Adipocyte (in vitro differentiated cells): ENCODE measurements around the gene GCK.
"Not testable (repeated sequence)": the region's sequence is repeated elsewhere in the genome, so short reads cannot be mapped to it uniquely, and the experiment has no call there.

Experiments
- DNase-seq: peaks from one replicate; pipeline ENCODE4 v3.0.0-alpha.2; 2015; ENCODE audit warnings: low read depth
- H3K27me3 ChIP-seq: replicated peaks from 2 replicates; pipeline ENCODE4 v1.7.0; 2013; ENCODE audit warnings: mild to moderate bottlenecking, low read length, moderate library complexity; ENCODE audit not compliant: control insufficient read depth, insufficient read depth
- H3K36me3 ChIP-seq: 2 replicates; pipeline ENCODE4 v1.7.0; 2013; ENCODE audit warnings: low read length, mild to moderate bottlenecking, moderate library complexity; ENCODE audit not compliant: control insufficient read depth, insufficient read depth, severe bottlenecking
- H3K4me1 ChIP-seq: 2 replicates; pipeline ENCODE4 v1.7.0; 2013; ENCODE audit warnings: mild to moderate bottlenecking, low read length, moderate library complexity; ENCODE audit not compliant: control insufficient read depth, insufficient read depth
- H3K4me3 ChIP-seq: 2 replicates; pipeline ENCODE4 v1.7.0; 2013; ENCODE audit warnings: mild to moderate bottlenecking, low read length, moderate library complexity
- H3K9ac ChIP-seq: 2 replicates; pipeline ENCODE4 v1.7.0; 2013; ENCODE audit warnings: mild to moderate bottlenecking, low read length, moderate library complexity
- H3K9me3 ChIP-seq: 2 replicates; pipeline ENCODE4 v1.7.0; 2013; ENCODE audit warnings: mild to moderate bottlenecking, low read length, moderate library complexity; ENCODE audit not compliant: control insufficient read depth

GCK gene

DNA sequence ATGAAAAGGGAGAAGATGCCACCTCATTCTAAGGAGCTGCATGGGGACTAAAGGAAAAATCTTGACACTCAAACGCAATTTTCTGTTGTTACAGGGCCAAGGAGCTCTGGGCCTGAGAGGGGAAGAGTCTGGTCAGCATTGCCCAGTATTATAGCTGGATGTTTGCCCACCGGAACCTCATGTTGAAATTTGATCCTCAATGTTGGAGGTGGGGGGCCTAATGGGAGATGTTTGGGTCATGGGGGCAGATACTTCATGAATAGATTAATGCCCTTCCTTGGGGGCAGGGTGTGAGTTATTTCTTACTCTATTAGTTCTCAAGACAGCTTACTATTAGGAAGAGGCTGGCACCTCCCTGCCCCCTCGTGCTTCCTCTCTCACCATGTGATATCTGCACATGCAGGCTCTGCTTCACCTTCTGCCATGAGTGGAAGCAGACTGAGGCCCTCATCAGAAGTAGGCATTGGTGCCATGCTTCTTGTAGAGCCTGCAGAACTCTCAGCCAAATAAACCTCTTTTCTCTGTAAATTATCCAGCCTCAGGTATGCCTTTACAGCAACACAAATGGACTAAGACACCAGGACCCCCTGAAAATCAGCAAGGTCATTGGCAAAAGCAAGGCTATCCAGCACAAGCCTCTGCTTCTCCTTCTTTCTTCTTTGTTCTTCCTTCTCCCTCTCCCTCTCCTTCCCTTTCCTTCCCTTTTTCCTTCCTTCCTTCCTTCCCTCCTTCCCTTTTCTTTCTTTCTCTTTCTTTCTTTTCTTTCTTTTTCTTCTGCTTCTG, 15.1 kb downstream of the GCK start:
- H3K27me3 ChIP-seq: peaks cover 30% of the 10 kb centered on the region
- DNase-seq: no peak
- H3K4me3 ChIP-seq: no peak overlapping the region
- peaks cover 13% of the 10 kb centered on the region for H3K4me1 ChIP-seq
- H3K9me3 ChIP-seq: peaks cover 4% of the 10 kb centered on the region
- no peak overlapping the region for H3K9ac ChIP-seq
- H3K36me3 ChIP-seq: no peaks in the 10 kb centered on the region

DNA sequence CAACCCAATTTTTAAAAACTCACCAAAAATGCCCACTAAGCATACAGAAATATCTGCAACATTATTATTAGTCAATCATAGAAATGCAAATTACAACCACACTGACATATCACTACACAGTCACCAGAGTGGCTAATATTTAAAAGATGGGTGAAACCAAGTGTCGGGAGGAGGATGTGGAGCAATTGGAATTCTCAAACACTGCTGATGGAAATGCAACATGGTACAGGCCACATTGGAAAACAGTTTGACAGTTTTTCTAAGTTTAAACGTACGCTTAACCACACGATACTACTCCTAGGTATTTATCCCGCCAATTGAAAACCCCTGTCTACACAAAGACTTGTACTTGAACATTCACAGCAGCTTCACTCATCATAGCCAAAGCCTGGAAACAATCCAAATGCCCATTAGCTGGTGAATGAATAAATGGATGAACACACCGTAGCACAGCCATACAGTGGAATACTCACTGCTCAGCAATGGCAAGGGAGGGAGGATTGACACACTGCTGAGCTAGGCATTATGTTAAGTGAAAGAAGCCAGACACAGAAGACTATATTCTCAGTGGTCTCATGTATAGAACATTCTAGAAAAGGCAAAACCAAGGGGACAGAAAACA, 16.3 kb downstream of the GCK start:
- Histone ChIP-seq H3K4me3 (no peak overlapping the region), H3K9ac (no peak overlapping the region), H3K27me3 (peaks cover 30% of the 10 kb centered on the region), H3K36me3 (no peaks in the 10 kb centered on the region), H3K4me1 (peaks cover 9% of the 10 kb centered on the region), H3K9me3 (peaks cover 4% of the 10 kb centered on the region)
- no peak for DNase-seq

DNA sequence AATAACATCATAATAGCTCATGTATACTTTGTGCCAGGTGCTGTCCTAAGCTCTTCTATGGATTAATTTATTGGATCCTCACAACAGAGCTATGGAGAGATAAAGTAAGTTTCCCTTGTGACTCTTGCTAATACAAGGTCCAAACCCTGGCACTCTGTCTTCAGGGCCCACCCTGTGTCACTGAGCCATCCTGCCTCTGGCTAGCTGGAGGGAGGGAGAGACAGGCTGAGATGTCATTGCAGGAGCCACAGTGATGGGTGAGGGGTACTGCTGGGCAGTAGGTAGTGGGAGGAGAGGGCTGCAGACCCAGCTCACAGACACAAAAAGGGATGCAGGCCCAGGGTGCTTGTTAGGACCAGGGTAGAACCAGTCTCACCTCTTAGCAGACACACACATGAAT, 16.9 kb downstream of the GCK start:
- peaks cover 30% of the 10 kb centered on the region for H3K27me3 ChIP-seq
- peaks cover 4% of the 10 kb centered on the region for H3K9me3 ChIP-seq
- no peak overlapping the region for H3K4me3 ChIP-seq
- H3K9ac ChIP-seq: no peak overlapping the region
- H3K4me1 ChIP-seq: peaks cover 3% of the 10 kb centered on the region
- no peak for DNase-seq
- no peaks in the 10 kb centered on the region for H3K36me3 ChIP-seq

GRCh38 chr7:44171901-44172300, 17.3 kb downstream of the GCK start:
- peaks cover 29% of the 10 kb centered on the region for H3K27me3 ChIP-seq
- not testable (repeated sequence) for H3K9ac ChIP-seq, H3K4me3 ChIP-seq, H3K36me3 ChIP-seq, DNase-seq, H3K4me1 ChIP-seq, H3K9me3 ChIP-seq

- Histone ChIP-seq H3K27me3 (no peaks in the 10 kb centered on the region), H3K4me1 (peaks cover 11% of the 10 kb centered on the region), H3K4me3 (no peak overlapping the region), H3K36me3 (no peaks in the 10 kb centered on the region), H3K9ac (no peak overlapping the region), H3K9me3 (no peaks in the 10 kb centered on the region)
- no peak for DNase-seq
These were observed 21.3 kb downstream of the GCK start for GRCh38 chr7:44167920-44168319.

DNA sequence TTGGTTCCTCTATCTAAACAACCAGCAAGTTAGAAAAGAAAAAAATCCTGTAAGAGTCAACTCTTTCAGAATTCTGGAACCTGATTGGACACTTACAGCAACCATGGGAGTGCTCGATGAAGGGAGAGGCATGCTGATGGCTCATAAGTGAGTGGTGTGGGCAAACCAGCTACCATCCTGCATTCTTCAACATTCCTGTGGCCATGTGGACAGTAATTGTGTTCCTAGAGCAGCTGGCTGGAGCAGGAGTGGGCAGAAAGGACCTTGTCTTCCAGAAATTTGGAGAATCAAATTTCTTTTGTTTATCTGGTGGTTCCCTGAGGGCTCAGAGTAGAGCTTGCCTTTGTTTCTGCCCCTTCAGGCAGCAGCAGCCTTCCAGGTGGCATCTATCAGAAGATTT, 25.6 kb downstream of the GCK start:
- H3K4me3 ChIP-seq: no peak overlapping the region
- no peaks in the 10 kb centered on the region for H3K9me3 ChIP-seq
- H3K27me3 ChIP-seq: no peaks in the 10 kb centered on the region
- H3K4me1 ChIP-seq: peaks cover 24% of the 10 kb centered on the region
- H3K9ac ChIP-seq: no peak overlapping the region
- peak; percentile 91 for DNase-seq
- H3K36me3 ChIP-seq: no peaks in the 10 kb centered on the region

- Histone ChIP-seq H3K9me3 (no peaks in the 10 kb centered on the region), H3K9ac (no peak overlapping the region), H3K4me3 (no peak overlapping the region), H3K36me3 (no peaks in the 10 kb centered on the region), H3K27me3 (no peaks in the 10 kb centered on the region), H3K4me1 (peaks cover 24% of the 10 kb centered on the region)
- peak; percentile 31 for DNase-seq
These were observed 26.3 kb downstream of the GCK start for GRCh38 chr7:44162785-44163395.

DNA sequence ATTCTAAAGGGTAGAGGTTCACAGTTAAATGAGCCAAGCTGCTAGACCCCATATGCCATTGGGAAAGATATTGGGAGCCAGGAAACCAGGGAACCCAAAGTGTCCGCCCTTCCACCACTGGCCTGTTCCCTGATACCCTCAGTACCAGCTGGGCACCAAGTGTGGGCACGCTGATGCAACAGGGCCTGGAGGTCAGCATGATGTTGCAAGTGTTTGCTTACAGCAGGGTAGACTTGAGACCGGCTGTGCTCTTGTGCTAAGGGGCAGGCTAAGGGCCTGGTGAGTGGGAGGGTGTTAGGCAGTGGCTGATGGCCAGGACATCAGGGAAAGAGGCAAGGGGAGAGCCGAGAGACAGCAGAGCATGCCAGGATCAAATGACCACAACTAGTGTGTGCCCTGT, 27.1 kb downstream of the GCK start:
- H3K9me3 ChIP-seq: no peaks in the 10 kb centered on the region
- H3K27me3 ChIP-seq: peaks cover 5% of the 10 kb centered on the region
- peaks cover 24% of the 10 kb centered on the region for H3K4me1 ChIP-seq
- no peak overlapping the region for H3K4me3 ChIP-seq
- H3K9ac ChIP-seq: no peak overlapping the region
- H3K36me3 ChIP-seq: no peaks in the 10 kb centered on the region
- DNase-seq: peak; percentile 24

GRCh38 chr7:44161371-44161770, 27.9 kb downstream of the GCK start:
- Histone ChIP-seq H3K9me3 (no peaks in the 10 kb centered on the region), H3K27me3 (peaks cover 10% of the 10 kb centered on the region), H3K9ac (no peak overlapping the region), H3K4me1 (peaks cover 24% of the 10 kb centered on the region), H3K4me3 (no peak overlapping the region), H3K36me3 (no peaks in the 10 kb centered on the region)
- DNase-seq: no peak

DNA sequence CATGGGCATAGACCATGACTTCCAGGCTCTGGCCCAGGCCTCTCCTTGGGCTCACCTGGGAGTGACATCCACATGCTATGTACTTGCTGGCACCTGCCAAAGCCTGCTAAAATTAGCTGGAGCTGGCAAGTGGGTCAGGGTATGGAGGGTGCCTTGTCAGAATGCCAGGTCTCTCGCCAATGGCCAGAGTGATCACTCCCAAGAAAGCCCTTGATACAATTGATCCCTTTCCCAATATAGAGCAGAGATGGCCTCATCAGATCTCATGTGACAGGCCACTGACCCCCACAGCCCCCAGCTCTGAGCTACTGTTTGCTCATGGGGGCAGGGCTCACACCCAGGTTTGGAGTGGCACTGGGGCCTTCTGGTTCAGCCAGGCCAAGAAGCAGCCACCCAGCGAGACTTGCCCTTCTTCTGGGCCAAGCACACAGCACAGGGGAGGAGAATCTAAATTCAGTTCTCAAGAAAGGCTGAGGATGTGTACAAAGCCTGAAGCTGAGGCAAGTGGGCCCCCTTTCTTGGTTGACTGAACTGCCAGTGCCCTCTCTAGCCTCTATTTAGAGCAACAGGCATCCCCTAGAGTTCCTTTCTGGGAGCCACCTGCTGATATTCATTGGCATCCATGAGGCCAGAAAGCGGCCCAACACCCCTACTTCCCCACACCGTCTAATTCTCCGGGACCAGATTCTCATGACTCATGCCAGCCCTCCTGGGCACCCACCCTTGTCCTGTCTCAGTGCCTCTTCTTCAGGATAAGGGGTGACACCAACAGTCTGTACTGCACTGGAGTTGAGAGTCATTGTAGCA, 29.2 kb downstream of the GCK start:
- DNase-seq: no peak
- Histone ChIP-seq H3K9ac (no peak overlapping the region), H3K4me1 (peaks cover 24% of the 10 kb centered on the region), H3K4me3 (no peak overlapping the region), H3K27me3 (peaks cover 16% of the 10 kb centered on the region), H3K36me3 (no peaks in the 10 kb centered on the region), H3K9me3 (no peaks in the 10 kb centered on the region)
